Bronchial epithelial cell (primary cell): Measurements from ENCODE around the gene RBM27. TPM values are rescaled to one million over a fixed set of nuclear protein-coding genes. Genes with fewer than 3 reads are reported as not detected.
A peak's percentile ranks its signal among the peaks of the same experiment; 100 is the strongest.

Experiments
- DNase-seq: peaks from one replicate; pipeline ENCODE4 v3.0.0-alpha.2; 2010; ENCODE audit warnings: low read depth
- FAIRE-seq: peaks from 2 replicates; lab custom pipeline; 2011; peaks lifted over from hg19 to GRCh38; lab: Jason Lieb, UNC
- H3K27me3 ChIP-seq: 2 replicates; pipeline ENCODE4 v1.5.1; 2011; ENCODE audit warnings: low read length; ENCODE audit not compliant: control insufficient read depth, insufficient read depth
- H3K36me3 ChIP-seq: 2 replicates; pipeline ENCODE4 v1.5.1; 2011; ENCODE audit warnings: low read length; ENCODE audit not compliant: control insufficient read depth, insufficient read depth
- H3K4me3 ChIP-seq: 2 replicates; pipeline ENCODE4 v1.5.1; 2011; ENCODE audit warnings: mild to moderate bottlenecking, low read depth, low read length, control low read depth
- CTCF ChIP-seq: IDR thresholded peaks from 2 replicates; pipeline ENCODE4 v1.5.1; 2011; ENCODE audit warnings: mild to moderate bottlenecking, moderate library complexity, low read length, control low read depth, inconsistent platforms; ENCODE audit not compliant: insufficient read depth, severe bottlenecking
- total RNA-seq: library from RNA; depleted of rRNA; stranded (reverse); fragments of >200 nt; gene quantifications from 2 replicates; pipeline ENCODE4 v1.2.1, GENCODE V29; 2014

Gene RBM27, protein sequence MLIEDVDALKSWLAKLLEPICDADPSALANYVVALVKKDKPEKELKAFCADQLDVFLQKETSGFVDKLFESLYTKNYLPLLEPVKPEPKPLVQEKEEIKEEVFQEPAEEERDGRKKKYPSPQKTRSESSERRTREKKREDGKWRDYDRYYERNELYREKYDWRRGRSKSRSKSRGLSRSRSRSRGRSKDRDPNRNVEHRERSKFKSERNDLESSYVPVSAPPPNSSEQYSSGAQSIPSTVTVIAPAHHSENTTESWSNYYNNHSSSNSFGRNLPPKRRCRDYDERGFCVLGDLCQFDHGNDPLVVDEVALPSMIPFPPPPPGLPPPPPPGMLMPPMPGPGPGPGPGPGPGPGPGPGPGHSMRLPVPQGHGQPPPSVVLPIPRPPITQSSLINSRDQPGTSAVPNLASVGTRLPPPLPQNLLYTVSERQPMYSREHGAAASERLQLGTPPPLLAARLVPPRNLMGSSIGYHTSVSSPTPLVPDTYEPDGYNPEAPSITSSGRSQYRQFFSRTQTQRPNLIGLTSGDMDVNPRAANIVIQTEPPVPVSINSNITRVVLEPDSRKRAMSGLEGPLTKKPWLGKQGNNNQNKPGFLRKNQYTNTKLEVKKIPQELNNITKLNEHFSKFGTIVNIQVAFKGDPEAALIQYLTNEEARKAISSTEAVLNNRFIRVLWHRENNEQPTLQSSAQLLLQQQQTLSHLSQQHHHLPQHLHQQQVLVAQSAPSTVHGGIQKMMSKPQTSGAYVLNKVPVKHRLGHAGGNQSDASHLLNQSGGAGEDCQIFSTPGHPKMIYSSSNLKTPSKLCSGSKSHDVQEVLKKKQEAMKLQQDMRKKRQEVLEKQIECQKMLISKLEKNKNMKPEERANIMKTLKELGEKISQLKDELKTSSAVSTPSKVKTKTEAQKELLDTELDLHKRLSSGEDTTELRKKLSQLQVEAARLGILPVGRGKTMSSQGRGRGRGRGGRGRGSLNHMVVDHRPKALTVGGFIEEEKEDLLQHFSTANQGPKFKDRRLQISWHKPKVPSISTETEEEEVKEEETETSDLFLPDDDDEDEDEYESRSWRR
- 19.7 and 25.0 TPM in 2 replicates for total RNA-seq

- no peaks in the 10 kb centered on the region for H3K36me3 ChIP-seq
- DNase-seq (peak; percentile 96), FAIRE-seq (no peak)
- no peak for TF ChIP-seq CTCF
- no peaks in the 10 kb centered on the region for H3K27me3 ChIP-seq
- peak within 1 kb of the TSS; percentile 84 for H3K4me3 ChIP-seq
These were observed at the start of gene RBM27 for GRCh38 chr5:146203011-146203871. RBM27 (plus strand) TSS chr5:146203605; CDS start chr5:146203766, 161 bp downstream.

DNA sequence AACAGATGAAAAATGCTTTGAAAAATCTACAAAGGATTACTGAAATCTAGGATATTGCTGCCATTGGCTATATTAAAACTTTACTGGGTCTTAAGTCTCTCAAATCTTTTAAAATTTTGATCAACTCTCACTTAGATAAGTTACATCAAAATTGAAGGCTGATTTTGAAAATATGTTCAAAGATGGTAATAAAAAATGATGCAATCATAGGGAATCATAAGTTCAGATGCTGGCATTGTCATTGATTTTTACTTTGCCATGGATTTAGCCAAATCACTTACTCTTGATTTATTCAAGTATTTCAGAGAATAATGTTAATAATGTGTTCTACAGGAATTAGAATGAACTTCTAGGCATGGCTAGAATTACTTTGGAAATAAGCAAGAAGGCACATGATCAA is 45.1 kb upstream of the RBM27 start:
- Histone ChIP-seq H3K4me3 (no peak overlapping the region), H3K27me3 (no peaks in the 10 kb centered on the region), H3K36me3 (peaks cover 21% of the 10 kb centered on the region)
- DNase-seq (no peak), FAIRE-seq (no peak)
- no peak for TF ChIP-seq CTCF

GRCh38 chr5:146164382-146164781 is 39.0 kb upstream of the RBM27 start:
- no peak for FAIRE-seq
- TF ChIP-seq CTCF, result no peak

DNA sequence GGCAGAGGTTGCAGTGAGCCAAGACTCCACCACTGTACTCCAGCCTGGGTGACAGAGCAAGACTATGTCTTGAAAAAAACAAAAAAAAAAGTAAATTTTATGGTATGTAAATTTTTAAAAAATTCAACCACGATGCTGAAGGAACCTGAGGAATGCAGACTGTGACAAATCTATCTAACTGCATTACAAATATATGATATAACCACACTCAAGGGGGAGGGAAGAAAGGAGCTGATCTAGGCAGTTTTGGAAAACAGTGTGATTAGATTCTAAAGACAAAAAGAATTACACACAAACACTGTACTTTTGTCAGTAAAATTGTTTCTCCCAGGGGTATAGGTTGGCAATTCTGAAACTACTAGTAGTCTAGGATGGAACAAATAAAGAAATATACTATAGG is 37.9 kb upstream of the RBM27 start:
- FAIRE-seq (no peak), DNase-seq (no peak)
- TF ChIP-seq CTCF, result no peak
- H3K4me3 ChIP-seq, result no peak overlapping the region
- H3K27me3 ChIP-seq, result no peaks in the 10 kb centered on the region
- H3K36me3 ChIP-seq, result peaks cover 20% of the 10 kb centered on the region

More at GRCh38 chr5:146164382-146164781, 39.0 kb upstream of the RBM27 start:
- H3K4me3 ChIP-seq, result no peak overlapping the region
- H3K36me3 ChIP-seq, result peaks cover 18% of the 10 kb centered on the region
- DNase-seq, result no peak
- no peaks in the 10 kb centered on the region for H3K27me3 ChIP-seq

GRCh38 chr5:146165903-146166302 is 37.5 kb upstream of the RBM27 start:
- Histone ChIP-seq H3K27me3 (no peaks in the 10 kb centered on the region), H3K4me3 (no peak overlapping the region), H3K36me3 (peaks cover 23% of the 10 kb centered on the region)
- DNase-seq (no peak), FAIRE-seq (no peak)
- TF ChIP-seq CTCF, result no peak
